OCI-LY3 (cell line): ENCODE data around the gene OSBPL2.

Source experiments
- EZH2phosphoT487 ChIP-seq: fragments of 200-600 bp; shearing (Covaris generic); IDR thresholded peaks from 2 replicates; pipeline ENCODE4 v1.6.1; 2018; ENCODE audit warnings: antibody characterized with exemption, mixed run types, low read depth
- TF ChIP-seq, protein P1 (sequence below): fragments of 200-600, 300-600 bp; sonication (generic); IDR thresholded peaks from 2 replicates; pipeline ENCODE4 v1.5.1; 2014; ENCODE audit warnings: antibody characterized with exemption, low read length, low read depth

GRCh38 chr20:62223571-62223970, 14.8 kb upstream of the OSBPL2 start:
- TF ChIP-seq, protein P1, sequence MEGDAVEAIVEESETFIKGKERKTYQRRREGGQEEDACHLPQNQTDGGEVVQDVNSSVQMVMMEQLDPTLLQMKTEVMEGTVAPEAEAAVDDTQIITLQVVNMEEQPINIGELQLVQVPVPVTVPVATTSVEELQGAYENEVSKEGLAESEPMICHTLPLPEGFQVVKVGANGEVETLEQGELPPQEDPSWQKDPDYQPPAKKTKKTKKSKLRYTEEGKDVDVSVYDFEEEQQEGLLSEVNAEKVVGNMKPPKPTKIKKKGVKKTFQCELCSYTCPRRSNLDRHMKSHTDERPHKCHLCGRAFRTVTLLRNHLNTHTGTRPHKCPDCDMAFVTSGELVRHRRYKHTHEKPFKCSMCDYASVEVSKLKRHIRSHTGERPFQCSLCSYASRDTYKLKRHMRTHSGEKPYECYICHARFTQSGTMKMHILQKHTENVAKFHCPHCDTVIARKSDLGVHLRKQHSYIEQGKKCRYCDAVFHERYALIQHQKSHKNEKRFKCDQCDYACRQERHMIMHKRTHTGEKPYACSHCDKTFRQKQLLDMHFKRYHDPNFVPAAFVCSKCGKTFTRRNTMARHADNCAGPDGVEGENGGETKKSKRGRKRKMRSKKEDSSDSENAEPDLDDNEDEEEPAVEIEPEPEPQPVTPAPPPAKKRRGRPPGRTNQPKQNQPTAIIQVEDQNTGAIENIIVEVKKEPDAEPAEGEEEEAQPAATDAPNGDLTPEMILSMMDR: no peak
- TF ChIP-seq EZH2phosphoT487: no peak
